OCI-LY1 (cell line): ENCODE data around the gene PCDHGA6.

Source experiments
- H2AFZ ChIP-seq: fragments of 200-600 bp; sonication (generic), shearing (Covaris generic); 2 replicates; pipeline ENCODE4 v1.6.0; 2014; ENCODE audit warnings: antibody characterized with exemption, mild to moderate bottlenecking, low read length
- H3F3A ChIP-seq: fragments of 200-600 bp; sonication (generic), shearing (Covaris generic); 2 replicates; pipeline ENCODE4 v1.6.0; 2014; ENCODE audit warnings: mild to moderate bottlenecking, antibody characterized with exemption, low read length, moderate library complexity; ENCODE audit not compliant: insufficient read depth
- H3K27ac ChIP-seq: fragments of 200-600 bp; sonication (generic); 2 replicates; pipeline ENCODE4 v1.5.1; 2014; ENCODE audit warnings: low read length, mixed run types, mild to moderate bottlenecking, low read depth; ENCODE audit not compliant: poor library complexity, severe bottlenecking
- H3K27me3 ChIP-seq: fragments of 200-600 bp; sonication (generic); 2 replicates; pipeline ENCODE4 v1.6.0; 2014; ENCODE audit warnings: antibody characterized with exemption, mild to moderate bottlenecking, low read length, moderate library complexity; ENCODE audit not compliant: insufficient read depth
- H3K36me3 ChIP-seq: fragments of 200-600 bp; sonication (generic); 2 replicates; pipeline ENCODE4 v1.6.1; 2014; ENCODE audit warnings: mild to moderate bottlenecking, antibody characterized with exemption, low read length, moderate library complexity, mixed read lengths; ENCODE audit not compliant: insufficient read depth
- H3K4me1 ChIP-seq: fragments of 200-600 bp; sonication (generic); 2 replicates; pipeline ENCODE4 v1.5.1; 2014; ENCODE audit warnings: mild to moderate bottlenecking, low read length, moderate library complexity; ENCODE audit not compliant: insufficient read depth, severe bottlenecking
- H3K4me2 ChIP-seq: fragments of 200-600 bp; sonication (generic), shearing (Covaris generic); 2 replicates; pipeline ENCODE4 v1.6.1; 2014; ENCODE audit warnings: low read length
- H3K4me3 ChIP-seq: fragments of 200-600 bp; sonication (generic); 2 replicates; pipeline ENCODE4 v1.5.1; 2014; ENCODE audit warnings: low read length, low read depth, mild to moderate bottlenecking, mixed read lengths; ENCODE audit not compliant: poor library complexity, severe bottlenecking
- H3K79me2 ChIP-seq: fragments of 200-600 bp; shearing (Covaris generic); 2 replicates; pipeline ENCODE4 v1.6.1; 2016; ENCODE audit warnings: mixed run types, low read length, mixed read lengths; ENCODE audit not compliant: insufficient read depth
- H3K9ac ChIP-seq: fragments of 200-600 bp; sonication (generic), shearing (Covaris generic); 2 replicates; pipeline ENCODE4 v1.6.1; 2014; ENCODE audit warnings: mild to moderate bottlenecking, low read length, mixed read lengths
- H3K9me2 ChIP-seq: fragments of 200-600 bp; sonication (generic), shearing (Covaris generic); 2 replicates; pipeline ENCODE4 v1.6.1; 2014; ENCODE audit warnings: low read depth, mild to moderate bottlenecking, low read length, mixed read lengths
- H3K9me3 ChIP-seq: fragments of 200-600 bp; shearing (Covaris generic); 2 replicates; pipeline ENCODE4 v1.6.1; 2014; ENCODE audit warnings: low read length, mixed read lengths
- H4K20me1 ChIP-seq: fragments of 200-600 bp; sonication (generic), shearing (Covaris generic); 2 replicates; pipeline ENCODE4 v1.6.0; 2016; ENCODE audit warnings: mild to moderate bottlenecking, low read length; ENCODE audit not compliant: insufficient read depth
- EZH2 ChIP-seq: fragments of 200-600 bp; sonication (generic), shearing (Covaris generic); IDR thresholded peaks from 2 replicates; pipeline ENCODE4 v1.8.0; 2017; ENCODE audit warnings: borderline replicate concordance, mixed run types, mild to moderate bottlenecking, antibody characterized with exemption, low read length, moderate library complexity, mixed read lengths
- TF ChIP-seq, protein P1 (sequence below): fragments of 200-600 bp; sonication (generic), shearing (Covaris generic); IDR thresholded peaks from 2 replicates; pipeline ENCODE4 v1.5.1; 2017; ENCODE audit warnings: mild to moderate bottlenecking, antibody characterized with exemption, low read length, moderate library complexity, mixed read lengths

PCDHGA6 gene

DNA sequence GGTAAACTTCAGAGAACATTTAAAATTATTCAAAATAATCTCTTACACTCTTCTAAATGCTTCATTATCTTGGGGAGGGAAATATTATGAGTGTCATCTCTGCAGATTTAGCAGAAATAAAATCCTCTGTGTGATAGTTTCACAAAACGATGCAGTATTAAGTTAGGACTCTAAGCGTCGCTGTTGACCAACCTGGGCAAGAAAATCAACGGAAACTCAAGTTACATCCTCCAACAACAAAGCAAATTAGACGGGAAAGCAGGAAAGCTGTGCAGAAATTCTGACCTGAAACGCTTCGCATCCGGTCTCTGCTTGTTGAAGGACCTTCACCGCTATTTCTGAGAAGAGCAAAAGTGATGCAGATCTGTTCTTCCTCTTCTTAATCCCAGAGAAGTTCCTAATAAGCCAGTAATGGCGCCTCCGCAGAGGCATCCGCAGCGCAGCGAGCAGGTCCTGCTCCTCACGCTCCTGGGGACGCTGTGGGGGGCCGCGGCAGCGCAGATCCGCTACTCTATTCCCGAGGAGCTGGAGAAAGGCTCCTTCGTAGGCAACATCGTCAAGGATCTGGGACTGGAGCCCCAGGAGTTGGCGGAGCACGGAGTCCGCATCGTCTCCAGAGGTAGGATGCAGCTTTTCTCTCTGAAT lies at the start of gene PCDHGA6:
TSS of gene PCDHGA6 (plus strand) at position 219 of the 645 bp plus-strand sequence. CDS start at position 412, 193 bp downstream.
- Histone ChIP-seq H3K4me1 (no peaks in the 10 kb centered on the region), H3K4me3 (no peak within 1 kb of the TSS), H4K20me1 (no peaks in the 10 kb centered on the region), H3K9me3 (peaks cover 19% of the 10 kb centered on the region), H3K9me2 (no peaks in the 10 kb centered on the region), H3F3A (0 out of 2 replicates have a peak, but pooled peaks cover 3% of the 10 kb centered on the region), H3K36me3 (no peaks in the 10 kb centered on the region), H3K9ac (no peak within 1 kb of the TSS), H3K27ac (no peak within 1 kb of the TSS), H3K79me2 (no peaks in the 10 kb centered on the region), H2AFZ (no peak within 1 kb of the TSS), H3K4me2 (no peak within 1 kb of the TSS), H3K27me3 (no peaks in the 10 kb centered on the region)
- TF ChIP-seq, protein P1, sequence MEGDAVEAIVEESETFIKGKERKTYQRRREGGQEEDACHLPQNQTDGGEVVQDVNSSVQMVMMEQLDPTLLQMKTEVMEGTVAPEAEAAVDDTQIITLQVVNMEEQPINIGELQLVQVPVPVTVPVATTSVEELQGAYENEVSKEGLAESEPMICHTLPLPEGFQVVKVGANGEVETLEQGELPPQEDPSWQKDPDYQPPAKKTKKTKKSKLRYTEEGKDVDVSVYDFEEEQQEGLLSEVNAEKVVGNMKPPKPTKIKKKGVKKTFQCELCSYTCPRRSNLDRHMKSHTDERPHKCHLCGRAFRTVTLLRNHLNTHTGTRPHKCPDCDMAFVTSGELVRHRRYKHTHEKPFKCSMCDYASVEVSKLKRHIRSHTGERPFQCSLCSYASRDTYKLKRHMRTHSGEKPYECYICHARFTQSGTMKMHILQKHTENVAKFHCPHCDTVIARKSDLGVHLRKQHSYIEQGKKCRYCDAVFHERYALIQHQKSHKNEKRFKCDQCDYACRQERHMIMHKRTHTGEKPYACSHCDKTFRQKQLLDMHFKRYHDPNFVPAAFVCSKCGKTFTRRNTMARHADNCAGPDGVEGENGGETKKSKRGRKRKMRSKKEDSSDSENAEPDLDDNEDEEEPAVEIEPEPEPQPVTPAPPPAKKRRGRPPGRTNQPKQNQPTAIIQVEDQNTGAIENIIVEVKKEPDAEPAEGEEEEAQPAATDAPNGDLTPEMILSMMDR: peak; percentile 18; the same call in 1 of the 2 replicates
- no peak for TF ChIP-seq EZH2

DNA sequence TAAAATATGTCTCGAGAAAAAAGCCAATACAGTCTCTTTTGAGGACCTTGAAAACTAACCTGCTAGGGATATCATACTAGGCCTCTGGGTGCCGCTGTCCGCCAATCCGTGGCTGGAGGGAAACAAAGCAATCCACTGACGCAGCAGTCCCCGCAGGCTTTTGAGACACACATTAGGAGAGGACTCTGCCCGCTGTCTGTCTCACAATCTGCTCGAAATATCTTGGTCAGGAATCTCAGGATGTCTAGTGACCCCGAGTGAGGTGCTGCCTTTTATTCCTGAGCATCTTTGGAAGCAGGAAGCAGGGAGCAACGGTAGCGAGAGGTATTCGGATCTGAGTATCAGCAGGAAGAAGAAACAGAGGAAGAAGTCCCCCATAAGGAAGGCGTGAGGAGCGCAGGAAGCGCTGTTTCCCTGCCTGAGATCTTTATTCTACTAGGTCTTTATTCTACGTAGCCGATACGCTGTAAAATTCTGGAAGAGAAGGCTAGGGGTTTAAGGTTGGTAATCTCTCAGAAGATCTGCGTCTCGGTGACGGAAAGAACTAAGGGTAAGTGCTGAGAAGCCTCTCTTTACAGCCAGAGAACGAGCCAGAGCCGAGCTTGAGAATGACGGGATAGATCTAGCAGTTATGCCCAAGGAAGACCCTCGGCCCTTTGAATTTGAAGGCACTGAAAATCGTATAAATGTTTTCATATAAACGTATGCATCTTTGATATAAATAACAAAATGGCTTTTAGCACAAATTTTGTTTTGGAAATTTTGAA lies 47.4 kb upstream of the PCDHGA6 start:
- H3K9me2 ChIP-seq: no peaks in the 10 kb centered on the region
- H2AFZ ChIP-seq: peak overlapping the region; percentile 85
- H3K9ac ChIP-seq: peak overlapping the region; percentile 83
- peak overlapping the region; percentile 68 for H3K4me3 ChIP-seq
- no peaks in the 10 kb centered on the region for H3F3A ChIP-seq
- TF ChIP-seq, protein P1: peak; percentile 84
- TF ChIP-seq EZH2: no peak
- H3K4me2 ChIP-seq: peak overlapping the region; percentile 83
- no peaks in the 10 kb centered on the region for H4K20me1 ChIP-seq
- no peaks in the 10 kb centered on the region for H3K36me3 ChIP-seq
- H3K27me3 ChIP-seq: no peaks in the 10 kb centered on the region
- peak overlapping the region; percentile 38 for H3K27ac ChIP-seq
- H3K79me2 ChIP-seq: no peaks in the 10 kb centered on the region
- no peaks in the 10 kb centered on the region; the same call in 1 of the 2 replicates for H3K9me3 ChIP-seq
- peaks cover 17% of the 10 kb centered on the region for H3K4me1 ChIP-seq

DNA sequence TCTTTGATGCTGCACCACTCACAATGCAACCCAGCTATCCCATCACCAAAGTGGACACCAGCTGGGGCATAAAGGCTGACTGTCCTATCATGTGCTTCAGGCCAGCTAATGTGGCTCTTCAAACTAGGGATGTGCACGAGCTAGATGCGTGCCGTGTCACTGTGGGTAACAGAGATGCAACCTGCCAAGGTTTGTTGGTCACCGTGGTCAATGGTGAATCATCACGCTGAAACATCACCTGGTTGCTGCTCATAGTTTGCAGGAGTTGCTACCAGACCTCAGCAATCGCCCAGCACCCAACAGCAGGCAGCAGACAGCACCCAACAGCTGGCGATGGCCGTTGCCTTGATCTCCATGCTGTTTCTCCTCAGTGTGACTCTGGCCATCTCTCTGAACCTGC lies 45.5 kb upstream of the PCDHGA6 start:
- Histone ChIP-seq H3K4me3 (no peak overlapping the region), H3K4me2 (no peak overlapping the region), H3F3A (no peaks in the 10 kb centered on the region), H3K27me3 (no peaks in the 10 kb centered on the region), H3K79me2 (no peaks in the 10 kb centered on the region), H3K9me3 (peaks cover 6% of the 10 kb centered on the region), H3K27ac (no peak overlapping the region), H3K9ac (no peak overlapping the region), H3K4me1 (peaks cover 9% of the 10 kb centered on the region), H4K20me1 (no peaks in the 10 kb centered on the region), H3K9me2 (no peaks in the 10 kb centered on the region), H3K36me3 (no peaks in the 10 kb centered on the region), H2AFZ (no peak overlapping the region)
- TF ChIP-seq EZH2: no peak
- TF ChIP-seq, protein P1: no peak
